Aorta (tissue), 5 donors: ENCODE results near the gene ZNF525. TPM values are rescaled to one million over a fixed set of nuclear protein-coding genes. Genes with fewer than 3 reads are reported as not detected.
"Not testable (repeated sequence)": the region's sequence is repeated elsewhere in the genome, so short reads cannot be mapped to it uniquely, and the experiment has no call there.

Experiments used
- ATAC-seq: fragments of 200-7000 bp; cut with Tn5 transposase; one replicate; pipeline ENCODE4 v1.9.1; 2022; ENCODE audit warnings: moderate library complexity; ENCODE audit not compliant: low FRiP score
- DNase-seq, 2 donors: peaks; one replicate each; pipeline ENCODE4 v3.0.0-alpha.2; 2020
- H3K27ac ChIP-seq, 2 donors: one replicate each; pipeline ENCODE4 v1.5.1; 2013; ENCODE audit warnings: low read length in 2 of 2, mild to moderate bottlenecking in 2 of 2, moderate library complexity in 2 of 2, control low read depth in 1 of 2, inconsistent platforms in 1 of 2, low read depth in 1 of 2
- H3K27me3 ChIP-seq, 2 donors: one replicate each; pipeline ENCODE4 v1.6.1; 2013; ENCODE audit warnings: control low read depth in 1 of 2, low read length in 1 of 2, mild to moderate bottlenecking in 1 of 2, moderate library complexity in 1 of 2; ENCODE audit not compliant: insufficient read depth in 2 of 2, control insufficient read depth in 1 of 2
- H3K36me3 ChIP-seq, 2 donors: one replicate each; pipeline ENCODE4 v1.6.1; 2013; ENCODE audit warnings: control low read depth in 1 of 2, low read length in 1 of 2, mild to moderate bottlenecking in 1 of 2; ENCODE audit not compliant: insufficient read depth in 2 of 2, control insufficient read depth in 1 of 2
- H3K4me1 ChIP-seq, 2 donors: one replicate each; pipeline ENCODE4 v1.6.1; 2013; ENCODE audit warnings: low read length in 2 of 2, control low read depth in 1 of 2, mild to moderate bottlenecking in 1 of 2, moderate library complexity in 1 of 2; ENCODE audit not compliant: insufficient read depth in 2 of 2, control insufficient read depth in 1 of 2
- H3K4me3 ChIP-seq, 2 donors: one replicate each; pipeline ENCODE4 v1.5.1; 2013; ENCODE audit warnings: low read length in 2 of 2, control low read depth in 1 of 2, mild to moderate bottlenecking in 1 of 2
- H3K9me3 ChIP-seq: one replicate; pipeline ENCODE4 v1.6.1; 2013; ENCODE audit warnings: mild to moderate bottlenecking, low read length; ENCODE audit not compliant: control insufficient read depth
- WGBS, 2 donors: extraction: QIAGEN DNeasy Blood & Tissue Kit; methylation state at CpG; one replicate each; pipeline ENCODE4 v1.1.7; 2013; 5-methylcytosine and 5-hydroxymethylcytosine counted together
- intact Hi-C, 2 donors: fragments of 100-400 bp; cut with DNase I; formaldehyde crosslinking; loops; one replicate each; pipeline versions ENCODE4 v1.14.2 to v1.15.0; 2022
- long read RNA-seq, 2 donors: library from polyadenylated mRNA; unstranded; transcript quantifications; one replicate each; pipeline ENCODE4 v2.0.0, GENCODE V29; 2020 to 2021
- polyA plus RNA-seq, 2 donors: library from polyadenylated mRNA; stranded (reverse); fragments of 200-250 nt; gene quantifications; one replicate each; pipeline ENCODE4 v1.2.3, GENCODE V29; 2013
- total RNA-seq, 2 donors: library from RNA; stranded (reverse); fragmentation: NEBNext Ultra II Directional; extraction: Animal tissue kit (Norgen Biotek cat#: 25700); gene quantifications; one replicate each; pipeline ENCODE4 v1.2.1, GENCODE V29; 2021
- donor health status: healthy with polysubstance abuse.
- donor health status: Bipolar disorder and iron deficiency.
- donor health status: DM: no; HTN: no; CAD: no.
- donor health status: DM: no; HTN: no; CAD: no.
- donor health status: DM: yes; HTN: yes; CAD: no.

The ZNF525 gene
- total RNA-seq (10 to 100 TPM; 12.0 to 14.8 TPM), polyA plus RNA-seq (10 to 100 TPM in 1 of 2 donors, 1 to 10 TPM in 1; 8.4 to 16.3 TPM)
- long read RNA-seq, donor 1, partial matches to known transcripts: 0 of 1 reads
- long read RNA-seq, donor 1, other reads (novel, unspliced or antisense): 1 of 1 reads
- long read RNA-seq, donor 2, partial matches to known transcripts: 0 of 2 reads
- long read RNA-seq, donor 2, other reads (novel, unspliced or antisense): 2 of 2 reads

DNA sequence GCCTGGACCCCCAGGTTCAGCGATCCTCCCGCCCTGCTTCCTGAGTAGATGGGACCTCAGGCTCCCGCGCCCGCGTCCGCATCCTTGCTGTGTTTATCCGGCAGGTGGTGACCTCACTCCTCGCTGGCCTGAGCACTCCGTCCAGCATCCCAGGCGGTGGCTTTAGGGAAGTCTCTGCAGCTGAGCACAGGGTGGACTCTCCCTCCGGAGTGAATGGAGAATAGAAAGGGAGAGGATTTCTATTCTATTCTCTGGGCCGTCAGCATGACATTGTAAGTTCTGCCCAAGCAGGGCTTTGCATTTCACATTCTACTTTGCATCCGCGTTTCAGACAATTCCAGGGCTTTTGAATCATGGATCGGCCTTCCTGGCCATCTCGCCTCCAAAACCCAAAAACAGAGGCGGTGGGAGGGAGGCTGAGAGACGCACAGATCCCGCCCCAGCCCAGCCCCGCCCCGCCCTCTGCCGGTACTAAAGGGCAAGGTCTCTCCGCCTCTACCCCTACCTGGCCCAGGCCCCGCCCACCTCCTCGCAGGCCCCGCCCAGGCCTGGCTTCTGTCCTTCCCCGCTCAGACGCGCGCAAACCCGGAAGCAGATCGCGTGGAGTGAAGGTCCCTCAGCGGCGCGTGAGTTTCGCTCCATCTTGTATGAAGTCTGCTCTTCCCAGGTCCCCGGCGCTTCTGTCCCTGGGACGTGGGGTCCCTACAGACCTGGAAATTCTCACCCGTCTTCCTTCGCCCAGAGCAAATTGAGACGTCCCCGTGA is at the start of gene ZNF525:
Gene ZNF525, plus strand, starts transcription at position 572 of the 765 bp plus-strand sequence. CDS start 6,577 bp downstream, outside the sequence.
- Histone ChIP-seq H3K4me1 (no peaks in the 10 kb centered on the region), H3K36me3 (no peaks in the 10 kb centered on the region), H3K27me3 (no peaks in the 10 kb centered on the region), H3K27ac (peak within 1 kb of the TSS in 1 of 2 donors; percentile 43), H3K9me3 (no peaks in the 10 kb centered on the region), H3K4me3 (peak within 1 kb of the TSS; percentile 52 to 62)
- DNase-seq (peak; percentile 95 to 97), ATAC-seq (peak; percentile 100)
- intact Hi-C loops: loop anchor here (5.0 to 10.0 kb wide), 2 partner anchors 168 to 171 kb away; partner anchors contain the start of gene ZNF665 (in 1 of the 2)
- WGBS, 2 donors: 1% methylated on average over 40 to 45 of the region's 45 CpGs

DNA sequence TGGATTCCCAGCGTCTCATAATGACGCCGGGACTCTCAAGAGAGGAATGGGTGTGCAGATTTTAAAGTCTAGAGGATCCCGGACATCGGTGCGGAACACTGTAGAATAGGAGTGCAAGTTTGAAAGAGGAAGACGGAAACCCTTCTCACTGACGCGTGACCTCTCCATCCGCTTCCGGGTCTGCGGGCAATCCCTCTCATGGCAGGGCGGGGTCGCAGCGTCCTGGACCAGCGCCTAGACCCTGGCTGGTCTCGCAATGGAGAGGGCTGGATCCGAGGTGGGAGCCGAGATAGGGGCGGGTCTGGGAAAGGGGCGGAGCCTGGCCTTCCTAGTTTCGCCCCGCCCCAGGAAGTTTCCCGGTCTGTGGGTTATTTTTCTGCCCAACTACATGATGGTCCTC is 36.5 kb upstream of the ZNF525 start:
- Histone ChIP-seq H3K4me1 (no peaks in the 10 kb centered on the region), H3K9me3 (peaks cover 5% of the 10 kb centered on the region), H3K36me3 (no peaks in the 10 kb centered on the region), H3K27me3 (peaks cover 0 to 2% of the 10 kb centered on the region in 2 donors), H3K4me3 (no peak overlapping the region), H3K27ac (no peak overlapping the region)
- 25 to 26% methylated on average over 24 of the region's 24 CpGs for WGBS, 2 donors
- intact Hi-C loops: no loop called here
- DNase-seq: peak; percentile 77 to 88
- ATAC-seq: no peak

DNA sequence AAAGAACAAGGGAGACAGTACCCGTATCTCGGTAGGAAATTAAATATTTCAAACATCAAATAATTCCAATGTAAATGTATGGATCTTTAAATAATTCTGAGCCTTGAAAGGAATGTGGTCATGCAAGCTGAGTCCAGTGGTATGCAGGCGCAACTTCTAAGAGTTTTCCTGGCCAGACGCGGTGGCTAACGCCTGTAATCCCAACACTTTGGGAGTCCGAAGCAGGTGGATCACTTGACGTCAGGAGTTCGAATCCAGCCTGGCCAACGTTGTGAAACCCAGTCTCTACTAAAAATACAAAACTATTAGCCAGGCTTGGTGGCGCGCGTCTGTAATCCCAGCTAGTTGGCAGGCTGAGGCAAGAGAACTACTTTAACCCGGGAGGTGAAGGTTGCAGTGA is 33.0 kb upstream of the ZNF525 start:
- 30 to 49% methylated on average over 14 of the region's 14 CpGs for WGBS, 2 donors
- intact Hi-C loops: loop anchor here (2.0 to 10.0 kb wide), 3 partner anchors 62 to 138 kb away; partner anchors contain the start of genes ZNF665 (in 2 of the 2), ZNF677 (in 1 of the 2) and ZNF765 (in 1 of the 2)
- H3K36me3 ChIP-seq: no peaks in the 10 kb centered on the region
- peaks cover 0 to 2% of the 10 kb centered on the region in 2 donors for H3K27me3 ChIP-seq
- no peak for DNase-seq
- no peak for ATAC-seq
- H3K4me1 ChIP-seq: no peaks in the 10 kb centered on the region
- H3K9me3 ChIP-seq: peaks cover 4% of the 10 kb centered on the region
- peak overlapping the region in 1 of 2 donors; percentile 76 for H3K4me3 ChIP-seq
- H3K27ac ChIP-seq: no peak overlapping the region

DNA sequence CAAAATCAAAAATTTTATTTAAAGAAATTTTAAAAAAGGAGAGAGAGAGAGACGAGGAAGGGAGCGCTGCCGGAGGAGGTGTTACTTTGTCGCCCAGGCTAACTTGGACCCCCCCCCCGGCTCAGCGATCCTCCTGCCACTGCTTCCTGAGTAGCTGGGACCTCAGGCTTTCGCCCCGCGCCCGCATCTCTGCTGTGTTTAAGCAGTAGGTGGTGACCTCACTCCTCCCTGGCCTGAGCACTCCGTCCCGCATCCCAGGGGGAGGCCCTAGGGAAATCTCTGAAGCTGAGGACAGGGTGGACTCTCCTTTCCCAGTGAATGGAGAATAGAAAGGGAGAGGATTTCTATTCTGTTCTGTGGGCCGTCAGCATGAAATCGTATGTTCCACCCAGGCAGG is 32.4 kb upstream of the ZNF525 start:
- no peaks in the 10 kb centered on the region for H3K36me3 ChIP-seq
- ATAC-seq (peak; percentile 45), DNase-seq (peak; percentile 72 to 83)
- H3K27me3 ChIP-seq: no peaks in the 10 kb centered on the region
- intact Hi-C loops: loop anchor here (2.0 to 10.0 kb wide), 3 partner anchors 62 to 138 kb away; partner anchors contain the start of genes ZNF665 (in 2 of the 2), ZNF677 (in 1 of the 2) and ZNF765 (in 1 of the 2)
- 0 to 2% methylated on average over 14 of the region's 14 CpGs for WGBS, 2 donors
- H3K9me3 ChIP-seq: peaks cover 2% of the 10 kb centered on the region
- no peaks in the 10 kb centered on the region for H3K4me1 ChIP-seq
- H3K27ac ChIP-seq: peak overlapping the region; percentile 11 to 25
- H3K4me3 ChIP-seq: peak overlapping the region; percentile 76 to 86

DNA sequence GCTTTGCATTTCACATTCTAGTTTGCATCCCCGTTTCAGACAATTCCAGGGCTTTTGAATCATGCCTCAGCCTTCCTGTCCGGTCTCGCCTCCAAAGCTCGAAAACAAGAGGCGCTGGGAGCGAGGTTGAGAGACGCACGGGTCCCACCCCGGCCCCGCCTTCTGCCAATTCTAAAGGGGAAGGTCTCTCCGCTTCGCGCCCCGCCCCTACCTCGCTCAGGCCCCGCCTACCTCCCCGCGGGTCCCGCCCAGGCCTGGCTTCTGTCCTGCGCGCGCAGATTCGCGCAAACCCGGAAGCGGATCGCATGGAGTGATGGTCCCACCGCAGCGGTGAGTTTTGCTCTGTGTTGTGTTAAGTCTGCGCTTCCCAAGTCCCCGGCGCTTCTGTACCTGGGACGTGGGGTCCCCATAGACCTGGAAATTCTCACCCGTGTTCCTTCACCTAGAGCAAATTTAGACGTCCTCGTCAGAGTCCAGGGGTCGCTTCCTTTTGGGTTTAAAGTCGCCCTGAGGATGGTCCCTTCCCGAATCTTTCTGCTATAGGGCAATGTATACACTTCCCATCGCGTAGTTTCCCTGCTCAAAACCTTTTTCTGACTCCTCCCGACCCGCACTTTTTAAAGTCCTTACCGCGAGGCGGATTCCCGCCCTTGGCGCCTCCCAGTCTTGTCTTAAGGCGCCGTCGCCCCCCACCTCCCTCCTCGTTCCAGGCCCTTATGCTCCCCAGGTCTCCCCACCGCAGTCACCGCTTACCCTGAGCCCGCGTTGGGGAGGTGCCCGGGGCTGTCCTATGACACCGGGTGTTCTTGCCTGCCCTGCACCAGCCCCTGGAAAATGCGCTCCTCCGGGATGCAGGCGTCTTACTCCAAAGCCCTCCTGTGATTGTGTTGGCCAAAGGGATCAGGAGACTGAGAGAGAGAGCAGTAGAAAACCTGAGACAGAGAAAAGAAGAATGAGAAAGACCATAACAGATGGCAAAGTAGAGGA is 31.7 kb upstream of the ZNF525 start, which contains the start of gene ZNF845:
Gene ZNF845, plus strand, starts transcription at position 287 of the 987 bp plus-strand sequence. CDS start 7,559 bp downstream, outside the sequence.
- Histone ChIP-seq H3K9me3 (peaks cover 4% of the 10 kb centered on the region), H3K4me1 (no peaks in the 10 kb centered on the region), H3K36me3 (no peaks in the 10 kb centered on the region), H3K27me3 (no peaks in the 10 kb centered on the region), H3K27ac (peak within 1 kb of the TSS; percentile 11 to 69), H3K4me3 (peak within 1 kb of the TSS; percentile 76 to 86)
- 0 to 1% methylated on average over 60 to 61 of the region's 61 CpGs for WGBS, 2 donors
- peak; percentile 100 for ATAC-seq
- peak; percentile 97 to 98 for DNase-seq
- intact Hi-C loops: loop anchor here (2.0 to 10.0 kb wide), 3 partner anchors 61 to 139 kb away; partner anchors contain the start of genes ZNF665 (in 2 of the 2), ZNF677 (in 1 of the 2) and ZNF765 (in 1 of the 2)

DNA sequence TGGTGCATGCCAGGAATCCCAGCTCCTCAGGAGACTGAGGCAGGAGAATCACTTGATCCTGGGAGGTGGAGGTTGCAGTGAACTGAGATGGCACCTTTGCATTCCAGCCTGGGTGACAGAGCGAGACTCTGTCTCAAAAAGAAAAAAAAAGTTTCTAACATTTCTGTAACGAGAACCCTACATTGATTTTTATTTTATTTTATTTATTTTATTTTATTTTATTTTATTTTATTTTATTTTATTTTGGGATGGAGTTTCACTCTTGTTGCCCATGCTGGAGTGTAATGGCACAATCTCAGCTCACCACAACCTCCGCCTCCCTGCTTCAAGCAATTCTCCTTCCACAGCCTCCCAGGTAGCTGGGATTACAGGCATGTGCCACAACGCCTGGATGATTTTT is 21.1 kb upstream of the ZNF525 start:
- H3K9me3 ChIP-seq: peaks cover 46% of the 10 kb centered on the region
- peaks cover 23 to 32% of the 10 kb centered on the region in 2 donors for H3K36me3 ChIP-seq
- DNase-seq, ATAC-seq, H3K4me1 ChIP-seq, intact Hi-C loops, H3K4me3 ChIP-seq, H3K27me3 ChIP-seq, H3K27ac ChIP-seq: not testable (repeated sequence)
- 97% methylated on average over 4 of the region's 4 CpGs for WGBS, 2 donors

DNA sequence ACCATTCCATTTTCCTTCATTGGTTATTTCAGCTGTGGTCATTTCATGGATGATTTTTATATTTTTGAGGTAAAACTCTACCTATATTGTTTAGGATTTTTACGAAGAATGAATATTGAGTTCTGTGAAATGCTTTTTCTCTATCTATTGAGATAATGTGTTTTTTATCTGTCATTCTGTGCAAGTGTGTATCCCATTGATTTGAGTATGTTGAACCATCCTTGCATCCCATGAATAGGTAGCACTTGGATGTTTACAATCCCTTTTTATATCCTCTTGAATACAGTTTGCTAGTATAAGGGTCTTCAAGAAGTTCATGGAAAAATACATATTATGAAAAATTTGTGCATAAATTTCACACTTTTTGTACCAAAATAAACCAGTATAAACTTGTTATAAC is 9.8 kb upstream of the ZNF525 start:
- intact Hi-C loops: no loop called here
- ATAC-seq (no peak), DNase-seq (no peak)
- peaks cover 21% of the 10 kb centered on the region for H3K9me3 ChIP-seq
- no peak overlapping the region for H3K27ac ChIP-seq
- H3K4me1 ChIP-seq: no peaks in the 10 kb centered on the region
- WGBS, 2 donors: 97% methylated on average over 1 of the region's 1 CpG
- no peak overlapping the region for H3K4me3 ChIP-seq
- no peaks in the 10 kb centered on the region for H3K27me3 ChIP-seq
- peaks cover 2 to 17% of the 10 kb centered on the region in 2 donors for H3K36me3 ChIP-seq
